ENCODE measurements around the gene SLC22A15.
"Not testable (repeated sequence)": the region's sequence is repeated elsewhere in the genome, so short reads cannot be mapped to it uniquely, and the experiment has no call there.

Gene SLC22A15

DNA sequence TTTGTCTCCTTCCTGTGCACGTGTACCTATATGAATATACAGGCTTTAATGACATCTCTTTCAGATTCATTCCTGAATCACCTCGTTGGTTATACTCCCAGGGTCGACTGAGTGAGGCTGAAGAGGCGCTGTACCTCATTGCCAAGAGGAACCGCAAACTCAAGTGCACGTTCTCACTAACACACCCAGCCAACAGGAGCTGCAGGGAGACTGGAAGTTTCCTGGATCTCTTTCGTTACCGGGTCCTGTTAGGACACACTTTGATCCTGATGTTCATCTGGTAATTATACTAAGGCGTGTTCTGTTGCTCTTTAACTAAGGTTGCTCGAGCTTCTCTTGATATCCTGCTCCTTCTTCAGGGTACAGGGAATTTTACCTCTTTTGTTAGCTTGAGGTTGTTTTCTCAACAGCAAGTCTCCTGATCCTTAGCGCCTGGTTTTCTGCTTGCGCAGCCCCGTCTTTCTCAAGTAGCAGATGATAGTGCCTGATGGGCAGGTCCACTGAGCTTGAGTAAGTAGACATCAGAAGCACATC, 55.1 kb downstream of the SLC22A15 start:
- no peak for DNase-seq (ENCODE audit: low read depth)

GRCh38 chr1:116033322-116033721, 57.0 kb downstream of the SLC22A15 start:
- DNase-seq (ENCODE audit: low read depth), result no peak

GRCh38 chr1:116036255-116036654, 59.9 kb downstream of the SLC22A15 start:
- no peak for DNase-seq (ENCODE audit: low read depth)

GRCh38 chr1:116038679-116039078, 62.4 kb downstream of the SLC22A15 start:
- no peak for DNase-seq (ENCODE audit: low read depth)

- DNase-seq (ENCODE audit: low read depth), result no peak
Measured at GRCh38 chr1:116044071-116044470, 67.8 kb downstream of the SLC22A15 start.

DNA sequence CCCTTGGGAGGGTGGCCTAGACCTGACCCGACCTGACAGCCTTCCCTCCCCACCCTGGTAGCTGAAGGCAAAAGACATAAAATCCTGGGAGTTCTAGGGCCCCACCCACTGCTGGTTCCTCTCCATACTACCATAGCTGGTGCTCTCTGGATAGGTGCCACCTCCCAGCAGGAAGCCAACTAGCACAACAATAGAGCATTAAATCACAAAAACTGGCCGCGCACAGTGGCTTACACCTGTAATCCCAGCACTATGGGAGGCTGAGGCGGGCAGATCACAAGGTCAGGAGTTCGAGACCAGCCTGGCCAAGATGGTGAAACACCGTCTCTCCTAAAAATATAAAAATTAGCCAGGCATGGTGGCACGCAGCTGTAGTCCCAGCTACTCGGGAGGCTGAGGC, 70.6 kb downstream of the SLC22A15 start:
- DNase-seq (ENCODE audit: low read depth), result not testable (repeated sequence)

DNA sequence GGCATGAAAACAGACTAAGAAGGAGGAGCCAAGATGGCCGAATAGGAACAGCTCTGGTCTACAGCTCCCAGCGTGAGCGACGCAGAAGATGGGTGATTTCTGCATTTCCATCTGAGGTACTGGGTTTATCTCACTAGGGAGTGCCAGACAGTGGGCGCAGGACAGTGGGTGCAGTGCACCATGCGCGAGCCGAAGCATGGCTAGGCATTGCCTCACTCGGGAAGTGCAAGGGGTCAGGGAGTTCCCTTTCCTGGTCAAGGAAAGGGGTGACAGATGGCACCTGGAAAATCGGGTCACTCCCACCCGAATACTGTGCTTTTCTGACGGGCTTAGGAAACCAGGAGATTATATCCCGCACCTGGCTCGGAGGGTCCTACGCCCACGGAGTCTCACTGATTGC, 75.6 kb downstream of the SLC22A15 start:
- DNase-seq (ENCODE audit: low read depth), result not testable (repeated sequence)

DNA sequence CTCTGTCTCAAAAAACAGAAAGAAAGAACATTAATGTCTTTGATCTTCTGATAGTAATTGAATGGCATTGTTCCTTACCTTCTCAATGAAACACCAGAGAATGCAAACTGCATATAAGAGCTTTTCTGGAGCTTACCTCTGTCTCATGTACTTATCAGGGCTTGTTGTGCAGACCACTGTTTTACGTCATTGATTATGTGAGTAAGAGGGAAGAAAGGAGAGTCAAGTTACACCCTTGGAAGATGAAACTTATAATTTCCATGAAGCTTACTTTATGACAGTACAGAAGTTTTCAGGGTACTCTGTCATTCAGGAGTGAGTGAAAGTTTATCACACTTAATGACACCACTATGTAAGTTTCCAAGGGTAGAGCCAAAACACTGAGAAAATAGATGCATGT, 85.9 kb downstream of the SLC22A15 start:
- no peak for DNase-seq (ENCODE audit: low read depth)

GRCh38 chr1:116064616-116065015, 88.3 kb downstream of the SLC22A15 start:
- DNase-seq (ENCODE audit: low read depth), result peak; percentile 37

GRCh38 chr1:116066868-116067565, 90.7 kb downstream of the SLC22A15 start:
- peak; percentile 80 for DNase-seq (ENCODE audit: low read depth)

DNA sequence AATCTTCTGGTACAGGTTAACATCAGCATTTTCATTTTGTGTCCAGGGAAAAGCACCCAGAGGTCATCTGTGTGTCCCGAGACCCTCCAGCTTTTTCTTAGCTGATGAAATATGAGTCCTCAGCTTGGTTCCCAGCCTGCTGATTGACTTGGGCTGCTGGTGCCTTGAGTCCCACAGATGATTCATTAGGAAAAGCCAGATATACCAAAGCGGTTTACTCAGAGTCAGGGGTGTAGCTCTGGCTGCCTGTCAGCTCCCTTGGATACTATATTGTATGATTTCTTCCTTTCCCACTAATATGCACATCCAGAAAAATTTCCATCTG, 91.2 kb downstream of the SLC22A15 start:
- peak; percentile 76 for DNase-seq (ENCODE audit: low read depth)

DNA sequence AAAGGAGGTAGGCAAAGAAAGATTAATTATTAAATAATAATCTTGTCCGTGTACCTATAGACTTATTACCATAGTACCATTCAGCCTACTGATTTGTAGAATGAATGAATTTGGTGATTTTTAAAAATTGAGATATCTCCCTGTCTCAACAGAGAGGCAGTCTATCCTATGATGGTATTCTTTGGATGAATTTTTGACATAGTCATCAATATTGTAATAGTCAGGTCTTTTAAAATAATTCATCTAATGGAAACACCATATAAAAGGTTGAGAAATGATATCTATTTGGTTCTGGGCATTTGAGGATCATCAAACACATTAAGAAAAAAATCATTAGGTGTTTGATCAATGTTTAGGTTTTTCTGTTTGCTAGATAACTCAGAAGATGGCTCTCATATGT, 99.3 kb downstream of the SLC22A15 start:
- DNase-seq (ENCODE audit: low read depth), result no peak

DNA sequence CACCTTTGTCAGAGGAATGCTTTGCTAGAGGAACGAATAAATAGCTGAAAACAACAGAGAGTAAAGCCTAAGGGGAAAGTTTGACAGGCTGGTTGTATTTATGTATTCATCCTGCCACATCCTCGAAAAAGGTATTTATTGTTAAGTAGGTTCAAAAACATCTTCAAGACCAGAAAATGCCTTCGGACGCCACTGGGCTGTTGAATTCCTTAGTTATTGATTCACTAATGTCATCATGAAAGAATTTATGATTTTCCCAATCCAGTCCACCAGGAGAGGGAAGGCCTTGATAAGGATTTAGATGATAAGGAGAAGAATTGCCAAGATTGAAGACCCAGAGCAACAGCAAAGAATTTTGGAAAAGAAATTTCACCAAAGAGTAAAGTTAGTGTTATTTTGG, 99.7 kb downstream of the SLC22A15 start:
- peak; percentile 77 for DNase-seq (ENCODE audit: low read depth)

DNA sequence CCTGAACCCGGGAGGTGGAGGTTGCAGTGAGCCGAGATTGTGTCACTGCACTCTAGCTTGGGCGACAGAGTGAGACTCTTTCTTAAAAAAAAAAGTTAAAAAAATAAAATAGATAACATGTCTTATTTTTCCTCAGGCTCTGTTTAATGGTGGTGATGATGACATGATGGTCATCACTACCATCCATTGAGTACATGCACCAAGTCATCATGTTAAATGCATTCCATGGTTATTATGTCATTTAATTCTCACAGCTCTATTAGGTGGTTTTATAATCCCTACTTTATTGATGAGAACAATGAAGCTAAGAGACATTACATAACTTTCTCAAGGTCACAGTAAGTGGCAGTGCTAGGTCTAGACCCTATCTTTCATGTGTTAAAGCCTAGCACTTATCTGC, 100.5 kb downstream of the SLC22A15 start:
- peak; percentile 35 for DNase-seq (ENCODE audit: low read depth)

GRCh38 chr1:116078699-116079223, 102.4 kb downstream of the SLC22A15 start:
- no peak for DNase-seq (ENCODE audit: low read depth)

- no peak for DNase-seq (ENCODE audit: low read depth)
Measured at GRCh38 chr1:116087628-116088027, 111.3 kb downstream of the SLC22A15 start.

GRCh38 chr1:116089870-116090269, 113.6 kb downstream of the SLC22A15 start:
- DNase-seq (ENCODE audit: low read depth), result no peak

- DNase-seq (ENCODE audit: low read depth), result no peak
Measured at GRCh38 chr1:116091083-116091482, 114.8 kb downstream of the SLC22A15 start.

DNA sequence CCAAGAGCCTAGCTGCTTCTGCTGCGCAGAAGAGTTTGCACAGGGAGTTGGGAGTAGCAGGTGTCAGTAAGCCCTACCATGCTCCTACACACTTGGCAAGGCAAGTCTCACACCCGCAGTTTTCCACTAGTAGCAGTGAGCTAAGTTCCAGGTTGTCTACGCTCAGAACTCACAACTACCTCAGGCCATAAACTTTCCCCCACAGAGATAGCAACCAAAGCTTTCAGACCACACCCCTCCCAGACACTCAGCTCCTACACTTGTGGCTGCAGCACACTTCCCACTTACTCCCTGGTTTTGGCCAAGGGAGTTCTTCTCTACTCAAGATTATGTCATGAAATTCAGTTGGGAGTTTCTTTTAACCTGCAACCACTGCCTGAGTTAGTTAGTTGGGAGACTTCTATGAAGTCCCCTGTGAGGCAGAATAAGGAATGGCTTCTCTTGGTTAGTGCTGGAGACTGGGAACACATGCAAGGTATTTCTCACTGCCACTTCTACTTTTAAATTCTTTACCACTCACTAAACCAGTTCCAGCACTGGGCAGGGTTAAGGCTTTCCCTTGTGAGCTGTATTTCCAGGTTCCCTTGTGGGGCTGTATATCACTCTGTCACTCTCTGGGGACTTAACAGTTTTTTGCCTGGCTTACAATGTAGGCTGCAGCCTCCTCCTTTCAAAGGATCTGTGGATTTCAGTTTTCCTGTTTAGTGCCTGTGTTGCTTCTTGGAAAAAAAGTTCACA, 116.6 kb downstream of the SLC22A15 start:
- no peak for DNase-seq (ENCODE audit: low read depth)

DNA sequence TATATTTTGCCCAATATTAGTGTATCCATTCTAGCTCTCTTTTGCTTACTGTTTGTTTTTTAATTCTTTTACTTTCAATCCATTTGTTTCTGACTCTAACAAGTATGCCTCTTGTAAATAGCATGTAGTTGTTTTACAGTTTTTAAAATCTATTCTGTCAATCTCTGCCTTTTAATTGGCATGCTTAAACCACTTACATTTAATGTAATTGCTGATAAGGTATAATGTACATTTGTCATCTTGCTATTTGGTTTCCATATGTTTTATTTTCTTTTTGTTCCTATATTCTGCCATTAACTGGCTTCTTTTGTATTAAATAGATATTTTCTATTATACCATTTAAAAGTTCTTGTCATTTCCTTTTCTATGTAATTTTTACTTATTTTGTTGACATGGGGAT, 118.7 kb downstream of the SLC22A15 start:
- DNase-seq (ENCODE audit: low read depth), result no peak

DNA sequence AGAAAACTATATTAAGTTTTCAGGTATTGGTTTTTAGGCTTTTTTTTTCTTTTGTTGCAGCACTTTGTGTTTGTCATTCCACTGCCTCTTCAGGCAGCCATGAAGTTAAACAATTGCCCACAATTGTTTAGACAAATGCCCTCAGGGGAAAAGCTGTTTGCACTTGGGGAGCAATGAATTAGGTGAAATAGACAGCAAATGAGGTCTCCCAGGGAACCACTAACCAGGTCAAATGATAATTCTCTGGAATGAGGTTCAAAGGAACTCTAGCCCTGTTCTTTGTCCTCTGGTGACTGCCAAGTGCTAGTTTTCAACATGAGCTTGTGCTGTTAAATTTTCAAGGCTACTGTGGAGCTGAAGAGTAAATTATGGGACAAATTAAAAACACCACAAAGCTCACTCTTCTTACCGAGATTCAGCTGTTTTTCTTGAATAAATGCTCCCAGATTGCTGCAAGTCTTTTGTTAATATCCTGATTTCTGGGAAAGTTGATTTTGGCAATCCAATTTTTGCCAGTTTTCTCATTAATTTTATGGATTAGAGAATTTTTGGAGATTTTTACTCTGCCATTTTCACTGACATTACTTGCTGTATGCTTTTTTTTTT, 119.8 kb downstream of the SLC22A15 start:
- DNase-seq (ENCODE audit: low read depth), result no peak

- DNase-seq (ENCODE audit: low read depth), result no peak
Measured at GRCh38 chr1:116097626-116098025, 121.3 kb downstream of the SLC22A15 start.

DNA sequence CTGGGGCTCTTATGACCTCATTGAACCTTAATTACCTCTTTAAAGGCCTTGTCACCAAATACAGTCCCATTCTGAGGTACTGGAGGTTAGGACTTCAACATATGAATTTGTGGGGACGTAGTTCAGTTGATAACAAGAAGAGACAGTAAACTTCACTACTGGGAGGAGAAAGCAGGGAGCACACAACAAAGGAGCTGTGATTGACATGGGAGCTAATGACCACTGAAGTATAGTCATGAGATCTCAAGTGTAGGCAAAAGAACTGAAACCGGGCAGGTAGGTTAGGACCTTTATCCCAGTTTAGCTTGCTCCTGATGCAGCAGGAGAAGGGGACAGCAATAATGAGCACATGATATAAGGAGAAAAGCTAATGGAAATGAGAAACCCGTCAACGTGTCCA, 123.1 kb downstream of the SLC22A15 start:
- no peak for DNase-seq (ENCODE audit: low read depth)
